AG08396 (cell line): Measurements from ENCODE around the gene ADCY9.
"Not testable (repeated sequence)": the region's sequence is repeated elsewhere in the genome, so short reads cannot be mapped to it uniquely, and the experiment has no call there.

Experiments used
- DNase-seq: peaks from one replicate; pipeline ENCODE4 v3.0.0; 2012; ENCODE audit warnings: low spot score, mixed read lengths

Gene ADCY9

GRCh38 chr16:4116325-4117249 lies at the start of gene ADCY9:
Gene ADCY9 (minus strand): TSS chr16:4116442. CDS start chr16:4115442, 1,000 bp downstream.
- peak; percentile 98 for DNase-seq

- DNase-seq = no peak
Observed at GRCh38 chr16:4160658-4161430, 44.6 kb upstream of the ADCY9 start.

GRCh38 chr16:4159726-4160125 lies 43.5 kb upstream of the ADCY9 start:
- DNase-seq = no peak

GRCh38 chr16:4158143-4159093 lies 42.2 kb upstream of the ADCY9 start:
- no peak for DNase-seq

GRCh38 chr16:4157376-4157825 lies 41.2 kb upstream of the ADCY9 start:
- no peak for DNase-seq

GRCh38 chr16:4156503-4156902 lies 40.3 kb upstream of the ADCY9 start:
- not testable (repeated sequence) for DNase-seq

- not testable (repeated sequence) for DNase-seq
Observed at GRCh38 chr16:4153364-4153763, 37.1 kb upstream of the ADCY9 start.

- DNase-seq = no peak
Observed at GRCh38 chr16:4152267-4152666, 36.0 kb upstream of the ADCY9 start.

- DNase-seq = no peak
Observed at GRCh38 chr16:4147236-4147635, 31.0 kb upstream of the ADCY9 start.

- no peak for DNase-seq
Observed at GRCh38 chr16:4142268-4142667, 26.0 kb upstream of the ADCY9 start.

- no peak for DNase-seq
Observed at GRCh38 chr16:4141604-4142003, 25.4 kb upstream of the ADCY9 start.

- no peak for DNase-seq
Observed at GRCh38 chr16:4140652-4141051, 24.4 kb upstream of the ADCY9 start.

GRCh38 chr16:4139968-4140367 lies 23.7 kb upstream of the ADCY9 start:
- no peak for DNase-seq

- no peak for DNase-seq
Observed at GRCh38 chr16:4138713-4139112, 22.5 kb upstream of the ADCY9 start.

GRCh38 chr16:4137438-4137837 lies 21.2 kb upstream of the ADCY9 start:
- DNase-seq = no peak

GRCh38 chr16:4136229-4136813 lies 20.1 kb upstream of the ADCY9 start:
- DNase-seq = no peak

GRCh38 chr16:4135537-4135936 lies 19.3 kb upstream of the ADCY9 start:
- no peak for DNase-seq

GRCh38 chr16:4133897-4134372 lies 17.7 kb upstream of the ADCY9 start:
- DNase-seq = no peak

- DNase-seq = no peak
Observed at GRCh38 chr16:4131621-4132020, 15.4 kb upstream of the ADCY9 start.

GRCh38 chr16:4124535-4125294 lies 8.5 kb upstream of the ADCY9 start:
- no peak for DNase-seq
